HG03457 (cell line): ENCODE data around the gene SYNJ2BP.

ENCODE experiments used
- ATAC-seq: cut with Tn5 transposase; IDR thresholded peaks from one replicate; pipeline ENCODE4 v1.9.1; 2021; ENCODE audit warnings: moderate number of reproducible peaks; ENCODE audit not compliant: unreplicated experiment

The SYNJ2BP gene

GRCh38 chr14:70392676-70393075 lies 24.2 kb downstream of the SYNJ2BP start:
- ATAC-seq, result no peak

GRCh38 chr14:70391493-70392391 lies 25.1 kb downstream of the SYNJ2BP start:
- ATAC-seq, result no peak

GRCh38 chr14:70382536-70382935 lies 34.4 kb downstream of the SYNJ2BP start:
- ATAC-seq, result no peak

- ATAC-seq, result no peak
Observed at GRCh38 chr14:70380824-70381223, 36.1 kb downstream of the SYNJ2BP start.

GRCh38 chr14:70378696-70379095 lies 38.2 kb downstream of the SYNJ2BP start:
- ATAC-seq, result no peak
